B cell (primary cell): ENCODE measurements around the gene HIRA.

Experiments used
- CTCF ChIP-seq: fragments of 200-600 bp; IDR thresholded peaks from one replicate; pipeline ENCODE4 v1.8.0; 2022; ENCODE audit warnings: antibody characterized with exemption, mild to moderate bottlenecking
- EZH2 ChIP-seq: IDR thresholded peaks from 2 replicates; pipeline ENCODE4 v1.6.1; 2012; ENCODE audit warnings: borderline replicate concordance, low read depth, mild to moderate bottlenecking, moderate library complexity, low read length; ENCODE audit not compliant: insufficient read depth, poor library complexity, severe bottlenecking

- no peak for TF ChIP-seq CTCF
- TF ChIP-seq EZH2 = no peak
Observed at GRCh38 chr22:19419086-19419463, 12.5 kb downstream of the HIRA start.
